ENCODE measurements around the gene FAM89B. TPM values are rescaled to one million over a fixed set of nuclear protein-coding genes. Genes with fewer than 3 reads are reported as not detected.

Gene FAM89B
- total and polyA plus RNA-seq, 10 donors, result 34.5 to 66.1 (median 48.4) TPM

DNA sequence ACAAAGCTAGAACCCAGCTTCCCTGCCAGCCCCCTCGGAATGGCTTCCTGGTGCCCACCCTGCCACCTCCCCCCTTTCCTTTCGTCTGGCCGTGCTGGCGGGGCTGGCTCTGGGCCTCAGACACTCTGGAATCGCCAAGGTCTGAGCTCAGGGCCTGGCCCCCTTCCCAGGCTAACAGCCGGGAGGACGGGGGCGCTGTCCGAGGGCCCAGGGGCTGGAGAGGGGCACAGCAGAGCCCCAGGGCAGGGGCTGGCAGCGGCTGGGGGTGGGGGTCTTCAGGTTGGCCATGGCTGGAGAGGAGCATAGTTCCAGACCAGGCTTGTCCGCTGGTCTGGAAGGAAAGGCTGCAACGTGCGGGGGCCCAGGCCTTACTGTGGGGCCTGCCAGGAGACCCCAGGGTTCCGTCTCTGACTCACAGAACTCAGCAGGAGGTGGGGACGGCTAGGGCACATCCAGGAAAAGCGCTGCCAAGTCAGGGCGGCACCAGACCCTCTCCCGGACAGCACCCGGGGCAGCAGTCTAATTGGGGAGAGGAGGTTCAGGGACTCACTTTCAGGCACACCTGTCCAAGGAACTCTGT, 13.3 kb upstream of the FAM89B start:
- peak overlapping the region in 6 of 8 donors; percentile 47 to 76 (median 52) for H3K4me3 ChIP-seq
- peaks cover 34 to 77% (median 65%) of the 10 kb centered on the region in 6 donors for H3K4me1 ChIP-seq
- intact Hi-C loops (cut with DNase I; ENCODE audit: low total_unique reads), result no loop called here
- H3K27me3 ChIP-seq (replicated peaks in 1 of 7), result peaks cover 0 to 18% (median 0%) of the 10 kb centered on the region in 7 donors
- no peak for TF ChIP-seq POLR2A (IDR thresholded peaks at IDR 0.05)
- no peak for TF ChIP-seq CTCF (IDR thresholded peaks at IDR 0.05 in 8 of 11, conservative IDR thresholded peaks at IDR 0.05 in 3 of 11)
- peak in 2 of 3 donors; percentile 13 to 35 for TF ChIP-seq POLR2AphosphoS5 (IDR thresholded peaks at IDR 0.05)
- no peaks in the 10 kb centered on the region for H3K36me3 ChIP-seq
- H3K27ac ChIP-seq, result peak overlapping the region; percentile 73 to 91 (median 88)
- H3K9me3 ChIP-seq, result no peaks in the 10 kb centered on the region
- WGBS, 5 donors, result 51 to 67% (median 58%) methylated on average over 11 to 19 of the region's 19 CpGs
- peak; percentile 79 for DNase-seq

DNA sequence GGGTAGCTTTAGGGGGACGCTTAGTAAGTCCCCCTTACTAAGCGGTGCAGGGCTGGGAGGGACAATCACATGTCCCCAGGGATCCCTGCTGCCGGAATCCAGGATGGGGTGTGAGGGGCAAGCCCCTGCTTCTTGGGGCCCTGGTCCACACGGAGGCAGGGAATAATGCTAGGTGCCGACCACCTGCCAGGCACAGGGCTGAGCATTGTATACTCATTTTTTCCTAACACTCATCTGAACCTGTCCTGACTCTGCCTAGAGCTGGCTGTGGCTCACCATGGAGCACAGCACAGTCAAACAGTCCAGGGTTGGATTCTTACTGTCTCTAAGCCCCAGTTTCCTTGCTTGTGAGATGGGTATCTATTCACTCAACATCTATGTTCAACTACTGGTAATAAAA, 12.8 kb upstream of the FAM89B start:
- Histone ChIP-seq H3K4me1 (peaks cover 30 to 77% (median 61%) of the 10 kb centered on the region in 6 donors), H3K4me3 (no peak overlapping the region), H3K9me3 (no peaks in the 10 kb centered on the region), H3K27ac (peak overlapping the region in 7 of 8 donors; percentile 22 to 91 (median 88)), H3K36me3 (no peaks in the 10 kb centered on the region), H3K27me3 (replicated peaks in 1 of 7) (peaks cover 0 to 18% (median 0%) of the 10 kb centered on the region in 7 donors)
- WGBS, 5 donors, result 70 to 91% (median 85%) methylated on average over 4 to 5 of the region's 5 CpGs
- DNase-seq, result no peak
- TF ChIP-seq CTCF (IDR thresholded peaks at IDR 0.05 in 8 of 11, conservative IDR thresholded peaks at IDR 0.05 in 3 of 11), result no peak
- TF ChIP-seq POLR2AphosphoS5 (IDR thresholded peaks at IDR 0.05), result no peak
- TF ChIP-seq POLR2A (IDR thresholded peaks at IDR 0.05), result no peak
- intact Hi-C loops (cut with DNase I; ENCODE audit: low total_unique reads), result no loop called here

- peaks cover 0 to 18% (median 0%) of the 10 kb centered on the region in 7 donors for H3K27me3 ChIP-seq (replicated peaks in 1 of 7)
- peak overlapping the region in 7 of 8 donors; percentile 22 to 91 (median 88) for H3K27ac ChIP-seq
- DNase-seq, result no peak
- no peaks in the 10 kb centered on the region for H3K9me3 ChIP-seq
- no peak overlapping the region for H3K4me3 ChIP-seq
- H3K4me1 ChIP-seq, result peaks cover 29 to 77% (median 59%) of the 10 kb centered on the region in 6 donors
- 52 to 90% (median 77%) methylated on average over 5 of the region's 5 CpGs for WGBS, 5 donors
- H3K36me3 ChIP-seq, result no peaks in the 10 kb centered on the region
- intact Hi-C loops (cut with DNase I; ENCODE audit: low total_unique reads), result no loop called here
- no peak for TF ChIP-seq POLR2A (IDR thresholded peaks at IDR 0.05)
- no peak for TF ChIP-seq POLR2AphosphoS5 (IDR thresholded peaks at IDR 0.05)
- no peak for TF ChIP-seq CTCF (IDR thresholded peaks at IDR 0.05 in 8 of 11, conservative IDR thresholded peaks at IDR 0.05 in 3 of 11)
These were observed 12.3 kb upstream of the FAM89B start for GRCh38 chr11:65559951-65560537.

Data from spleen (tissue), 11 donors.